HG02973 (cell line): ENCODE data around the gene NTM.

ENCODE experiments used
- ATAC-seq: cut with Tn5 transposase; IDR thresholded peaks from one replicate; pipeline ENCODE4 v1.9.1; 2021; ENCODE audit warnings: moderate library complexity; ENCODE audit not compliant: unreplicated experiment

NTM gene

DNA sequence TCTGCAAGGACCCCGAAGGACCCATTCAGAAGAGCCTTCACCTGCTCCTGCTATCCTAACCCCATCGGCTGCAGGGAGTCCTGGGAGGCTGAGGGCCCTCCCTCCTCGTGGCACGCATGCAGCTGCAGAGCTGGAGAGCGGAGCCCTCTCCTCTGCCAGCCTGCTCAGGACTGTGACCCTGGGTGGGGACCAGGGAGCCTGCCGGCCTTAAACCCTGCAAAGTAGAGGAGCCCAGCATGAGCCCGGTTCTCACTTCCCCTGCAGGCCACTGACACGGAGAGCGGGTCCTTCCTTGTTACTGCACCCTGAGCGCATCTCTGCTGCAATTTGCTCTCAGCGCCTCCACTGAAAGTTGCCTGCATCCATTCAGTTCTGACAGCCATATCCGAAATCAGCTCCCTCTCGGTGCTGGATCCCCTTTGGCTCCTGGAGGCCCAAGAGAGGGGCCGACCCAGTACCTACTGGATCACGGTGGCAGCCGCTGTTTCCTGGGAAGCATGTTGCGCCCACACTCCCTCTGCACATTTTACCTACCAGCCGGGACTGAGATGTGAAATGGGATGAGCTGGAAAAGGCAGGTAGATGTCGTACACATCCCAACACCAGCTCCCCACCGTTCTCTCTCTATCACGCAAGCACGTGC is 312.1 kb downstream of the NTM start:
- ATAC-seq, result no peak

DNA sequence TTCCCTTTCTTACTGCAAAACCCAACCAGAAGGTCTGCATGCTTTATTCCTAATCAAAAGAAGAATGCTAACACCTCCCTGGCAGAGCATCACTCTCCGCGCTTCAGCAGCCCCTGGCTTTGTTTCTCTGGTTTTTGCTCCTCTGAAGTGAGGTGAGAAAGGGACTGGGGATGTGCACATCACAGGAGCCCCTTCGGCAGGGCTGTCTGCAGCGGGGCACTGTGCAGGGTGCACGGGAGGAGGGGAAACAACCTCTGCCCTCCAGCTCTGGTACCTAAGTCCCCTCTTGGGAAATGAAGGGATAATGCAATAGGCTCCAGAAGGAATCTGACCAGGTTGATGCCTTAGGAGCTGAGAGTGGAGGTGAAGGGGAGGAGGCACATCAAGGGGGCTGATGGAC is 312.7 kb downstream of the NTM start:
- no peak for ATAC-seq

DNA sequence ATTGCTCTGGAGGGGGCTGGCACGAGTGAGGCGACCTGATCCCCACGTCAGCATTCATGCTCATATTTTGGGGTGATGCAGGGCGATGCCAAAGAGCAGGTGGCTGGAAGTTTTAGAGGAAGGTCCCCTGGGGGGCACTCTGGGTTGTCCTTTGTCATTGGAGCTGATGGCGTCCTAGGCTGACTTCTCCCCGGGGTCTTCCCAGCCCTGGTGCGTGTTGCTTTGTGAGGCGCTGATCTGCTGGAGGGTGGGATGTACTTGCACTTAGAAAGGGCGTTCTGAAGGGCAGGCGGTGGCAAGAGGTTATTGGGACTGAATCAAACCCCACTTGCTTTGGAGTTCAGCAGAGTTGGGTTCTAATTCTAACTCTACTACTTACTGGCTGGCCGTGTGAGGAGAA is 313.3 kb downstream of the NTM start:
- no peak for ATAC-seq

DNA sequence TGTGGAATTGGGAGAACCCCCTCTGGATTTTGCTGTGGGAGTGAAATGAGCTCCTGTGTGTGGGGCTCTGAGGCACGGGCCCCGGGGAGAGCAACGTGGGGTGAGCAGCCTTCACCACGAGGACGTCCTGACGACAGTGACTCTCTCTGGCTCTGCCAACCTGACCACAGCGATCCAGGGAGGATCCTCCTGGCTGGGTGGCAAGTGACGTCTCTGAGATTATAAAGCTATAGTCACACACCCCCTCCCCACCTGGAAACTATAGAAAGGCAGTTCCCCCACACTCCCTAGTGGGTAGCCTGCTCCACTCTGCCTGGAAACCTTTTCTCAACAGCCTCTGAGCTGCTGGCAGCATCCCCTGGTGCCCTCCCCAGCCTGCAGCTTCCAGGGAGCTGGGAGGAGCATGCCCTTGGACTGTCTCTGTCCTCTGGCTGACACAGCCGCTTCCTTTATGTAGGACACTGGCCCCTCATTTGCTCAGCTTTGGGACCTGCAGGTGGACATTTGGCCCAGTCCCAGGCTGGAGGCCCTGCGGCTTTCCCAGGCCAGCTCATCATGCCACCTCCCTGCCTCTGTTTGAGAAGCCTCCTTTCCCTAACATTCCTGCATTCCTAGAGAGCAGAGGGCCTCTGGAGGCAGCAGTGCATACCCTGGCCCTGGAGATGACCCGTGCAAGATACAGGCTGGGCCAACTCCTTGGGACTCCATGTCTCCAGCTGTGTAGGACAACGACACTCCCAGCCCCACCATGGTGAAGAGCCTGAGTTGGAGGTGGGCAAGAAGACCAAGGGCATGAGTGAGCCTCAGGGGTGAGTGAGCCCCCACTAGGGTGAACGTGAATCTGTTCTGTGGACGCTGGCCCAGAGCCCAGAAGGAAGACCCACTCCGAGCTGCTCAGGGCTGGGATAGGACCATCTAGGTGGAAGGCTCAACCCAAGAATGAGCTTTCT is 314.0 kb downstream of the NTM start:
- no peak for ATAC-seq

DNA sequence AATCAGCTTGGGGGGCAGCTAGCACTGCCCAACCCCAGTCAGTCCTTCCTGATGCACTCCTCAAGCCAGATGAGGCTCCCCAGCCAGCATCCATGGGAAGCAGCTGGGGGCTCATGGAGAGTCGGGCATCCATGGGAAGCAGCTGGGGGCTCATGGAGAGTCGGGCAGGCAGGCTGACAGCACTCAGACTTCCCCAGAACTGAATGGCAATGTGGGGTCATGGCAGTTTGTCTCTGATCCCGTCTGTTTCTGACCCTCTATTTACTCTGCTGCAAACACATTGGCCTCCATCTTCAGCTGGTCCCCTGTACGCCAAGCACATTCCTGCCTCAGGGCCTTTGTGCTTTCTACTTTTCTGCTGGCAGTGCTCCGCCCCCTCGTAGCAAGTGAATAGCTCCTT is 314.8 kb downstream of the NTM start:
- no peak for ATAC-seq

DNA sequence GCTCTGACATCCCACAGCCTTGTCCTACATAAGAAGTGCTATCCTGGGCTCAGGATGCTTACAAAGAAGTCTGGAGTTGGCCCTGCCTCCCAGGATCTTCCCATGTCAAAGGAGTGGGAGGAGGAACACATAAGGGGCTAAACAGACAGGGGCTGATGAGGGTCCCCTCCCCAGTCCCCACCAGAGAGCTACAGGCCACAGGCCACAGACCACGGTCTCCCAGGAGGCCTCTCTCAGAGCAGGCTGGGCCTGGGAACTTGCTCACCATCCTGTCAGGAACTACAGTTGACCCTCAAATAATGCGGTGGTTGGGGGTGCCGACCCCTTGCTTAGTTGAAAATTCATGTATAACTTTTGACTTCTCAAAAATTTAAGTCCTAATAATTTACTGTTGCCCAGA is 315.5 kb downstream of the NTM start:
- no peak for ATAC-seq

DNA sequence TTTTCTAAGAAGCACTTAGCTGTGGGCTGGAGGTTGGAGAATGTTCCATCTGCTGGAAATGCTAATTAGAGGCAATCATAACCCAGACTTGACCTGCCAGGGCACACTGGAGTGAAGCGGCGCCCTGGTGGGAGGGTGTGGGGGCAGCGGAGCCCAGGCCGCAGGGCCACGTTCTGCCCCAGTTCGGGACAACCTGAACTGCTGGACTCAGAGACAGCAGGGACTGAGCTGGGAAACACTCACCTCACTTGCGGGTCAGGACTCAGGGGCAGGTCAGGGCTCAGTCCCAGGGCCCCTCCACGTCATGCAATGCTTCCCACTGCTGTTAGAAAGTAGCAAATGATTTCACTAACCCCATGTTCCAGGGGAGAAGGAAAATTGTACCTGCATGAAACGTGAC is 316.4 kb downstream of the NTM start:
- no peak for ATAC-seq

DNA sequence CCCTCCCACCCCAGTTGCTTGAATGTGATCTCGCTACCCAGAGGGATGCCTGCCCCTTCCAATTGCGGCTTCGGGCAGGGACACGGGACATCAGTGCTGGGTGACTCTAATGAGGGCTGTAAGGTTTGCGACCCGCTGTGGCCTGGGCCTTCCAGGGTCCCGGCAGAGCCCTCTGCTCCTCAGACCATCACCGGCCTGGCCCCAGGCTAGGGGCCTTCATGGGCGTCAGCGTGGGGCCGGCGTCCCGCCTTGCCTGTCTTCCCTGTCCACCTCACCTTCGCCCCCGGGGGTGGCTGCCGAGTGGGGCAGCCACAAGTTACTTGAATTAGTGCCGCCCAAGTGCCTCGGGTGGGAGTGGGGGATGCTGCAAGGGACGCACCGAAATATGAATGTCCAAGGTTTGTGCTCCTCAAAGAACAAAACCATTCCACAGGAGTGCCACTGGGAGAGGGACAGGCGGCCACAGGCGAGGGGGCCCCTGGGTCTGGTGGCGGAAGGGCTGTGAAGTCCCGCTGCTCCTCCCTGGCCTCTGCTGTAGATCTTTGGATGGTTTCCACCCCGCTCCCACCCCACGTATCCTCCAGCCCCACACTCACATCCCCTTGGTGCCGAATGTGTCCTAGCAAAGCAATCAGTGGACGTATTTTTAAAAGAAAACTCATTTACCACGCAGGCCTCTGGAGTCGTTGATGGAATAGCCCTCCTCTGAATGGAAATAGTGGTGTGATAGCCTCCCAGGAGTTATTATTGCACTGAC is 317.1 kb downstream of the NTM start:
- ATAC-seq, result no peak

DNA sequence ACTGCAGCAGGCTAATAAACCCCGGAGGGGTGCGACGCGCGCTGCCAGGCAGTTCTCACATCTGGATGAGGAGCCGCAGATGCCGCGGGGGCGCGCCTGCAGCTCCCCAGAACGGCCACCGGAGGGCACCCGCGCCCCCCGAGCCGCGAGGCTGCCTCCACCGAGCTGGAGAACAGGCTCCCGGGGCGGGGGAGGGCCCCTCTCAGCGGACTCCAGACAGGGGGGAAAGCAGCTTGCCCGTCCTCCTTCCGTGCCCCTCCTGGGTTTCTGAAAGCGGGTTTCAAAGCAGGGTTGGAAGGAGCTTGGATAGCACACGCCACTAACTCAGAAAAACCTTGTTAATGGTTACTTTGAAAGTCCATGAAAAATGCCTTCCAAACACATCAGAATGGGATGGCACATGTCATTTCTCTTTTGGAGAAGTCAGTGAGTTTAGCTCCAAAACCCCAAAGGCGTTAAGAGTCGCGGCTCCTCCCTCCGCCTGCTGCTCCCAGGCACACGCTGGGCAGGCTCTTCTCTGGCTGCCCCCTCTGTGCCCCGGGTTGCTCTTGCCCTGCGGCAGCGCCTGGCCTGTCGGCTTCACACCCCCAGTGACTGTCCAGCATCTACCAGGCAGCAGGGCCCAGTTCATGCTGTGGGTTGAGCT is 317.8 kb downstream of the NTM start:
- peak; percentile 81 for ATAC-seq

DNA sequence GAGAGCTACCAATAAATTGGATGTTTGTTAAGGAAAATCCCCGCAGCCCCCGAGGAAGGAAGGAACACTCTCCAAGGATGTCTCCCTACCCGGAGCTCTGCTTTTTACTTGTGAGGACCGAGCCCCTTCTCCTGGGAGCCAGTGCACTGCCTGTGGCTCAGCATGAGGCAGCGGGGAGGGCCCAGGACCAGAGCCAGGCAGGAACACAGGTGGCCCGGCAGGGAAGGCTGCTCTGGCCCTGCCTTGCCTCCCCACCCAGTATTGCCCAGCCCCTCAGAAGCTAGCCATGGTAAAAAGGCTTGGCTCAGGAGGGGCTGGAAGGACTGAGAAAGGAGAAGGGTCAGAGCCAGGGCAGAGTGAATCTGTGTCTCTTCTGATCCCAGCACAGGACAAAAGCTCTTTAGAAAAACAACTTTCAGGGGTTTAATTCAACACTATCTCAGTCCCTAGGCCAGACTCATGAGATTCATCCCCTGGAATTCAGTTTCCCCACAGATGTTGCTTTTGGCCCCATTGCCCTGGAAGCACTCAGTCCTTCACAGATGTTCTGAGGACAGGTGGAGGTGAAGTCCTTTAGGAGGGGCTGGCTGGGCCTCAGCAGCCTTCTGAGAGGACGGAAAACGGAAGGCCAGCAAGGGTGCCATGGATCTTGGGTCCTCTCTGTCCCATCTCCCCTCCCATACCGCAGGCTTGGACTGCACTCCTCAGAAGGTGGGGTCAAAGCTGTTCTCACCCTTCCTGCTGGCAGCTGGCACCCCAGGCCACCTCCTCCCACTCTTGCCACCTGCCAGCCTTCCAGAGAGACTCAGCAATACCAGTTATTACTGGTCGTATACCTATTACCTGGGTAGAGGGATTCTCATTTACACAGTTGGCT is 318.9 kb downstream of the NTM start:
- no peak for ATAC-seq

DNA sequence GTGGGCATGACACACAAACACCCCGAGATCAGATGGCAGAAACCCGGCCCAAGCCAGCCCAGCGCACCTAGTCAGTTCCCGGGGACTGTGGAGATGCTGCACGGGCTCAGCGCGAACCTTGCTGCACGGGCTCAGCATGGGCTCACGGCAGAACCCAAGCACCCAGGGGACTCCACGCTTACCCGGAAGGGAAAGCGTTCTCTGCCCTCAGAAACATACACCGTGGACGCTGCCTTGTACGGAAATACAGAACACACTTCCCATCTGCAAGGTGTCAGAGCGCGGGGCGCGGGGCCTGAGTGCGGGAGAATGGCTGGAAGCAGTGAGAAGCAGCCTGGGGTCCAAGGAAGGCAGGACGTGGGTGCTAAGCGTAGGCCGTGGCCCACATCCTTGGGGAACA is 319.9 kb downstream of the NTM start:
- no peak for ATAC-seq

DNA sequence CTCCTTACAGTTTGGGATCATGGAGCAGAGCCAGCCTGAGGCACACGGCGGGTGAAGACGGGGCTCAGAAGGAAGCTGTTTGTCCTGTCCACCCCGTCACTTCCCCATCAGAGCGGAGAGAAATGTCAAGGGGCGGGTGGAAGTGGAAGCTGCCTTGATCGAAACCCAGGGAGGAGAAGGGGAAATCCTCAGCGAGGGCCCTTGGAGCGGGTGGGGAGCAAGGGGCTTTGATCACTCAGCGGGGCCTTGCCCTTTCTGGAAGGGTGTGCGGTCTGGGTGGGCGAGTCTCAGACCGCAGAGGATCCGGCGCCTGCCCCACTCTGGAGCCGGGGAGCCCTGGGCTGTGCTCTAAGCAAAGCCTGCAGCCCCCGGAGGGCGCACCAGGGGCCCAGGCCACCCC is 320.4 kb downstream of the NTM start:
- ATAC-seq, result no peak

DNA sequence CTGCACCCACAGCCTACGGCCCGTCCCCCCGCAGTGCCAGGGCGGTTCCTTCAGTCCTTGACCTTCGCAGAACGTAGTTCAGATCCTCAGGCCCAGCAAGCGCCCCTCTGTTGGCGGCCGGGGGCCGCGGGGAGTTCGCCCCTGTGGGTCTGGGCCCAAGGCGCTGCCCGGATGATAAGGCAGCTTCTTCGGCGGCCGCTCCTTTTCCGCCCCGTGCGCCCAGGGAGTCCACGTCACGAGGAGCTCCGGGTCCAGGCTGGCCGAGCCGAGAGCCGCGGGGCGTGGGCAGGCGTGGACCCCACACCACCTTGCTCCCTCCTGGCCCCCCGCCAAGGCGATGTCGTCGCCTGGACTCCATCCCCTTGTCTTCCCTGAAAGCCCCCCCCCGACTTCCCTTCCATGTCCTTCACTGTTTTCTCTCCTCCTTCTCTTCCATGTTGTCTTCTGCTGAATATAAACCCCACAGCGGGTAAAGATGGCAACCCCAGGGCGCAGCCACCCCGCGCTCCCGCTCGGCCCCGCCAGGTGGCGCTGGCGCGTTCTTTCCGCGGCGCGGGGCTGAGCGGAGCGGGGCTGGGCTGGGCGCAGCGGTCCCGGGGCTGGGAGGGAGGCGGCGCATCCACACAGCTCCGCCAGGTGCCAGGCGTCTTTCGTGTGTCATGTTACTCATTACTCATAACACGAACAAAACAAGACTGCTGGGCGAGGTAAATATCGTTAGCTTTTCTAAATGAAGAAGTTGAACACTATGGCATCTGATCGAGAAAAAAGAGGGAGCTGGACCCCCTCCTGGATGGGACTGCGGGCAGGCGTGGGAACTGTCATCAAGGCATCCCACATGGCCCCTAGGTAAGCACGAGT is 321.0 kb downstream of the NTM start:
- ATAC-seq, result no peak

DNA sequence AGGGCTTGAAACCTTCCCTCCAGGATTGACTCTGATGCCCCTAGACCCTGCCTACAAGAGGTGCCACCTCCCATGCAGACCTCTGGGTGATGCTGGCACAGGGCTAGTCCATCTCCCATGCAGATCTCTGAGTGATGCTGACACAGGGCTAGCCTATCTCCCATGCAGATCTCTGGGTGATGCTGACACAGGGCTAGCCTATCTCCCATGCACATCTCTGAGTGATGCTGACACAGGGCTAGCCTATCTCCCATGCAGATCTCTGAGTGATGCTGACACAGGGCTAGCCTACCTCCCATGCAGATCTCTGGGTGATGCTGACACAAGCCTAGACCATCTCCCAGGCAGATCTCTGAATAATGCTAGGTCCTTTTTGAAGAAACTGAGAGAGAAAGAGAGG is 321.7 kb downstream of the NTM start:
- no peak for ATAC-seq

DNA sequence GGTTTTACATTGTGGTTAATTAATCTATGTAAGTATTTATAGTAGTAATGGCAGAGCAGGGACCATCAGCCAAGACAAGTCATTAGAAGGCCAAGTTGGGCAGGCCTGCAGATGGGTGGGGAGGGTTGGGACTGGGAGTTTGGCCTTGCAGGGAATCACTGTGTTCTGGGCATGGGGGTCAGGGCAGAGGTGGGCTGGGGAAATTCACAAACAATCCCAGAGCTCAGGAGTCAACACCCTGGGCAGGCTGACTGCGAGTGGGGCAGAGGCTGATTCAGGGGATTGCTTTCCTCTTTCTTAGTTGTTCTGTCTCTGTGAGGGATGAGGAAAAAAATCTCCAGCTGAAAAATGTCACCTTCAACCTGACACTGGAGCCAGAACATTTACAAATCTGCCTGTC is 322.5 kb downstream of the NTM start:
- no peak for ATAC-seq

DNA sequence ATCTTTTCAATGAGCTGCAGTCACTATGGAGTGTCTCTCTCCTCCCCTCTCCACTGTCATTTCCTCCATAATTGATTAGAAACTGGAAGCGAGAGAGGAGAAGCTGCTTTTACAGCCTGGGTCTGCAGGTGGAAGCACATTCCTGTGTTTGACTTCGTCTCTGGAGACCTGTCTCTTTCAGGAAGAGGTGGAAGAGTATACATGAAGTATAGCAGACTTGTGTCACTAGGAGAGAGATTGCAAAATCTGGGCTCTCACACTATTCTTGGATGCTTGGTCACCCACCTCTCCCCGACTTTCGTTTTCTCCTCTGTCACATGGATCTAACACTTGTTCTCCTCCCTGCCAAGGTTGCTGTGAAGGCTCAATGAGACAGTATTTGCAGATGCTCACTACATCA is 323.3 kb downstream of the NTM start:
- ATAC-seq, result no peak

DNA sequence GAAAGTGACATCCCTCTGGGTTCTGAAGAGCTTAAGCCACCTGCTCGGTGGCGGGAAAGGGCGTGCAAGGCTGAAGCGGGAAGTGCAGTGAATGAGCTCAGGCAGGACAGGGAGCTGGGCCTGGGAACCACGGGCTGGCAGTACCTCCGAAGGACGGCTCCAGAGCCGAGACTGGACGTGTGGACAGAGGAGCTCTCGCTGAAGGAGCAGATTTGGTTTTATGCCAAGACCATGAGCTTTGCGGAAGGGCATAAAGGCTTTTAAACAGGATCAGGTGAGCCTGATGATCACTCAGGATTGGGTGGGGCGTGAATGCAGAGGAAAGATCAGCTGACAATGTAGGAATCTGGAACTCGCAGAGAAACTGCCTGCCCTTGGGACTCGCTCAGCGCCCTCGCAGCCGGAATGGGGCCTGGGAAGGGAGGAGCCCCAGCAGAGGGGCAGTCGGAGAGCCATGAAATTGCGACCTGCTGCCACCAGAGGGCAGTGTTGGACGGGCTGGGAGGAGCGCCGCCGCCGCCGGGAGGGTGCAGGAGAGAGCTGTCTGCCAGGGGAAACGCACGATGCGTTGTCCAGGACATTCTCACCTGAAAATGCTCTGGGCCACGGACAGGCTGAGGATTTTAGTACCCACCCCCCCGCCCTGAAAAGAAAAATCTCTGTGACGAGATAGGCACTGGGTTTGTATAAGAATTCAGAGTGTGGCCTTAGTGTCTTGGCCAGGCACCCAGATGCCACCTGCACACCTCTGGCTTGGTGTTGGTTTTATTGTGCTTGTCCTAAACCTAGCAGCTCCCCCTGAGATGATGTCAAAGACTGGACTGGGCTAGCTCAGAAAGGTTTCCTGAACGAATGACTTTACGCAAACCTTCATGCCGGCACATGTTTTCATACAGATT is 324.4 kb downstream of the NTM start:
- peak; percentile 92 for ATAC-seq

DNA sequence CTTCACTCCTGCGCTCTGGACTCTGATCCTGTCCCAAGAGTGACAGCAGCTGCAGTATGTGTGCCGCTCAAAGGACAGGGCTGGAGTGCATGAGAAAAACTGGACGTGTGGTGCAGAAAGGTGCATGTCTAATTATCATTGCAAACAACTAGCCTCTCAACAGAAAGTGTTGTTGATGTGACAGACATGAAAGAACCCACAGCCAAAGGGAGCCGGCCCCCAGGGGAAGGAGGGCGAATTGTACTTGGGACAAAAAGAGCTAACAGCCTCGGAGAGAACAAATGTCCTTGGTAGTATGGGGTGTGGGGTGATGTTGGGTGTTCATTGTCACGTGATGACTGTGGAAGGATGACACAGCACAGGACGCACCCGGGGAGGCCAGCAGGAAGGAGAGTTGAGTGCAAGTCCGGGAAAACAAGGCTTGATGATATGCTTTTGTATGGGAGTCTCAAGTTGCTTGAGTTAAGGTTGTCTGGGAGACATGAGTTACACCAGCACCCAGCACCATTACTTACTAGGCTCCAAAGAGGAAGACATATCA is 325.5 kb downstream of the NTM start:
- ATAC-seq, result no peak
